IMR-90 (cell line): ENCODE data around the gene RHOH.

Experiments used
- BHLHE40 ChIP-seq: fragments of 150-350 bp; IDR thresholded peaks from 2 replicates; pipeline ENCODE4 v1.6.1; 2016; ENCODE audit warnings: mild to moderate bottlenecking, low read depth, low read length
- CEBPB ChIP-seq: IDR thresholded peaks from 2 replicates; pipeline ENCODE4 v1.6.1; 2012; ENCODE audit warnings: low read depth, low read length, improper control_type of control experiment
- CHD1 ChIP-seq: IDR thresholded peaks from 2 replicates; pipeline ENCODE4 v1.6.1; 2012; ENCODE audit warnings: low read depth, low read length, improper control_type of control experiment
- FOS ChIP-seq: fragments of 150-350 bp; IDR thresholded peaks from 2 replicates; pipeline ENCODE4 v1.6.1; 2016; ENCODE audit warnings: low read depth, low read length
- MAFK ChIP-seq: IDR thresholded peaks from 2 replicates; pipeline ENCODE4 v1.6.1; 2012; ENCODE audit warnings: low read depth, low read length, improper control_type of control experiment
- MAZ ChIP-seq: IDR thresholded peaks from 2 replicates; pipeline ENCODE4 v1.6.1; 2012; ENCODE audit warnings: low read depth, mild to moderate bottlenecking, low read length, improper control_type of control experiment, moderate library complexity, borderline replicate concordance
- MXI1 ChIP-seq: IDR thresholded peaks from 2 replicates; pipeline ENCODE4 v1.6.1; 2012; ENCODE audit warnings: low read depth, mild to moderate bottlenecking, low read length, moderate library complexity, borderline replicate concordance
- POLR2A ChIP-seq: IDR thresholded peaks from 2 replicates; pipeline ENCODE4 v1.6.1; 2012; ENCODE audit warnings: mild to moderate bottlenecking, low read depth, low read length
- RAD21 ChIP-seq: IDR thresholded peaks from 2 replicates; pipeline ENCODE4 v1.6.1; 2012; ENCODE audit warnings: low read length, improper control_type of control experiment
- RFX5 ChIP-seq: IDR thresholded peaks from 2 replicates; pipeline ENCODE4 v1.8.0; 2012; ENCODE audit warnings: low read depth, mild to moderate bottlenecking, low read length, moderate library complexity
- SMC3 ChIP-seq: fragments of 150-350 bp; IDR thresholded peaks from 2 replicates; pipeline ENCODE4 v1.6.1; 2016; ENCODE audit warnings: low read depth, mild to moderate bottlenecking, antibody characterized with exemption, low read length, moderate library complexity
- TF ChIP-seq, protein P1 (sequence below): conservative IDR thresholded peaks from 2 replicates; pipeline ENCODE4 v1.5.1; 2012; ENCODE audit warnings: mild to moderate bottlenecking, low read depth, low read length, improper control_type of control experiment
- TF ChIP-seq, protein P2 (sequence below): fragments of 150-350 bp; IDR thresholded peaks from 2 replicates; pipeline ENCODE4 v1.6.1; 2016; ENCODE audit warnings: low read depth, mild to moderate bottlenecking, low read length, moderate library complexity, borderline replicate concordance
- TF ChIP-seq, protein P3 (sequence below): fragments of 150-350 bp; IDR thresholded peaks from 2 replicates; pipeline ENCODE4 v1.6.1; 2017; ENCODE audit warnings: mild to moderate bottlenecking, antibody characterized with exemption, low read length, low read depth

DNA sequence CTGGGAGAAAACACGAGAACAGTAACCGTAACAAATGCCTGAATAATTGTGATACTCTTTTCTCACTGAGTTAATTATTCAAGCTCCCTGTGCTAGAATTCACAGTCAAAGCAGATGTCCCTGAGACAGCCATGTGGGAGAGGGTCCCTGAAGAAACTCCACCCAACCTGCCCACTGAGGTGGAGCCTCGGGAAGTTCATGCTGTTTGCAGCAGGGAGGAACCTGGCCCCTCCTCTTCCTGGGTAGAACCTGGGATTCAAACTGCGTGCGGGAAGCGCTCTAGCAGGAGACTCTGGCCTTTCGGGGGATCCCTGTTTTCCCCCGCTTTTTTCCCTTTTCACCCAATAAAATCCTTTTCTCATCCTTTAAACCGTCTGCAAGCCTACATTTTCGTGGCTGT is 20.2 kb upstream of the RHOH start:
- TF ChIP-seq, protein P1, sequence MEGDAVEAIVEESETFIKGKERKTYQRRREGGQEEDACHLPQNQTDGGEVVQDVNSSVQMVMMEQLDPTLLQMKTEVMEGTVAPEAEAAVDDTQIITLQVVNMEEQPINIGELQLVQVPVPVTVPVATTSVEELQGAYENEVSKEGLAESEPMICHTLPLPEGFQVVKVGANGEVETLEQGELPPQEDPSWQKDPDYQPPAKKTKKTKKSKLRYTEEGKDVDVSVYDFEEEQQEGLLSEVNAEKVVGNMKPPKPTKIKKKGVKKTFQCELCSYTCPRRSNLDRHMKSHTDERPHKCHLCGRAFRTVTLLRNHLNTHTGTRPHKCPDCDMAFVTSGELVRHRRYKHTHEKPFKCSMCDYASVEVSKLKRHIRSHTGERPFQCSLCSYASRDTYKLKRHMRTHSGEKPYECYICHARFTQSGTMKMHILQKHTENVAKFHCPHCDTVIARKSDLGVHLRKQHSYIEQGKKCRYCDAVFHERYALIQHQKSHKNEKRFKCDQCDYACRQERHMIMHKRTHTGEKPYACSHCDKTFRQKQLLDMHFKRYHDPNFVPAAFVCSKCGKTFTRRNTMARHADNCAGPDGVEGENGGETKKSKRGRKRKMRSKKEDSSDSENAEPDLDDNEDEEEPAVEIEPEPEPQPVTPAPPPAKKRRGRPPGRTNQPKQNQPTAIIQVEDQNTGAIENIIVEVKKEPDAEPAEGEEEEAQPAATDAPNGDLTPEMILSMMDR, result no peak
- TF ChIP-seq SMC3, result no peak
- TF ChIP-seq BHLHE40, result no peak
- TF ChIP-seq, protein P2, sequence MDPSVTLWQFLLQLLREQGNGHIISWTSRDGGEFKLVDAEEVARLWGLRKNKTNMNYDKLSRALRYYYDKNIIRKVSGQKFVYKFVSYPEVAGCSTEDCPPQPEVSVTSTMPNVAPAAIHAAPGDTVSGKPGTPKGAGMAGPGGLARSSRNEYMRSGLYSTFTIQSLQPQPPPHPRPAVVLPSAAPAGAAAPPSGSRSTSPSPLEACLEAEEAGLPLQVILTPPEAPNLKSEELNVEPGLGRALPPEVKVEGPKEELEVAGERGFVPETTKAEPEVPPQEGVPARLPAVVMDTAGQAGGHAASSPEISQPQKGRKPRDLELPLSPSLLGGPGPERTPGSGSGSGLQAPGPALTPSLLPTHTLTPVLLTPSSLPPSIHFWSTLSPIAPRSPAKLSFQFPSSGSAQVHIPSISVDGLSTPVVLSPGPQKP, result no peak
- no peak for TF ChIP-seq MAZ
- TF ChIP-seq POLR2A, result no peak
- TF ChIP-seq RFX5, result no peak
- no peak for TF ChIP-seq MAFK
- TF ChIP-seq CEBPB, result no peak
- TF ChIP-seq RAD21, result no peak
- TF ChIP-seq, protein P3, sequence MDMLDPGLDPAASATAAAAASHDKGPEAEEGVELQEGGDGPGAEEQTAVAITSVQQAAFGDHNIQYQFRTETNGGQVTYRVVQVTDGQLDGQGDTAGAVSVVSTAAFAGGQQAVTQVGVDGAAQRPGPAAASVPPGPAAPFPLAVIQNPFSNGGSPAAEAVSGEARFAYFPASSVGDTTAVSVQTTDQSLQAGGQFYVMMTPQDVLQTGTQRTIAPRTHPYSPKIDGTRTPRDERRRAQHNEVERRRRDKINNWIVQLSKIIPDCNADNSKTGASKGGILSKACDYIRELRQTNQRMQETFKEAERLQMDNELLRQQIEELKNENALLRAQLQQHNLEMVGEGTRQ, result no peak
- no peak for TF ChIP-seq FOS
- TF ChIP-seq MXI1, result no peak
- no peak for TF ChIP-seq CHD1
